Left ventricle myocardium inferior (tissue), 1 donor: ENCODE measurements around the gene IQUB. TPM values are rescaled to one million over a fixed set of nuclear protein-coding genes. Genes with fewer than 3 reads are reported as not detected.

Experiments
- DNase-seq: peaks from one replicate; pipeline ENCODE4 v3.0.0-alpha.2; 2020
- H3K27ac ChIP-seq: fragments of 200-600 bp; replicated peaks from 2 replicates; pipeline ENCODE4 v1.8.0; 2021
- H3K27me3 ChIP-seq: fragments of 200-600 bp; 2 replicates; pipeline ENCODE4 v1.8.0; 2021; ENCODE audit warnings: low read depth
- H3K36me3 ChIP-seq: fragments of 200-600 bp; 2 replicates; pipeline ENCODE4 v1.8.0; 2021
- H3K4me1 ChIP-seq: fragments of 200-600 bp; 2 replicates; pipeline ENCODE4 v1.8.0; 2021
- H3K4me3 ChIP-seq: fragments of 200-600 bp; 2 replicates; pipeline ENCODE4 v1.8.0; 2021; ENCODE audit warnings: mild to moderate bottlenecking, moderate library complexity
- H3K9me3 ChIP-seq: fragments of 200-600 bp; replicated peaks from 2 replicates; pipeline ENCODE4 v1.8.0; 2021
- intact Hi-C: fragments of 100-400 bp; cut with micrococcal nuclease; formaldehyde crosslinking; loops from one replicate; pipeline ENCODE4 v1.11.0; 2022
- total RNA-seq: library from RNA; stranded (reverse); fragmentation: NEBNext Ultra II Directional; extraction: Animal tissue kit (Norgen Biotek cat#: 25700); gene quantifications from one replicate; pipeline ENCODE4 v1.2.1, GENCODE V29; 2021
- TF ChIP-seq, protein P1 (sequence below): fragments of 200-600 bp; IDR thresholded peaks from 2 replicates; pipeline ENCODE4 v1.8.0; 2021; ENCODE audit warnings: antibody characterized with exemption, mild to moderate bottlenecking, borderline replicate concordance
- donor health status: DM: no; HTN: yes; CAD: no; lungs with severe emphysema.

IQUB gene
- total RNA-seq, 1 donor from 2014 or later = 0.38 TPM

- Histone ChIP-seq H3K27me3 (no peaks in the 10 kb centered on the region), H3K36me3 (no peaks in the 10 kb centered on the region), H3K4me3 (no peak overlapping the region), H3K4me1 (no peaks in the 10 kb centered on the region), H3K9me3 (peaks cover 13% of the 10 kb centered on the region), H3K27ac (no peak overlapping the region)
- TF ChIP-seq, protein P1, sequence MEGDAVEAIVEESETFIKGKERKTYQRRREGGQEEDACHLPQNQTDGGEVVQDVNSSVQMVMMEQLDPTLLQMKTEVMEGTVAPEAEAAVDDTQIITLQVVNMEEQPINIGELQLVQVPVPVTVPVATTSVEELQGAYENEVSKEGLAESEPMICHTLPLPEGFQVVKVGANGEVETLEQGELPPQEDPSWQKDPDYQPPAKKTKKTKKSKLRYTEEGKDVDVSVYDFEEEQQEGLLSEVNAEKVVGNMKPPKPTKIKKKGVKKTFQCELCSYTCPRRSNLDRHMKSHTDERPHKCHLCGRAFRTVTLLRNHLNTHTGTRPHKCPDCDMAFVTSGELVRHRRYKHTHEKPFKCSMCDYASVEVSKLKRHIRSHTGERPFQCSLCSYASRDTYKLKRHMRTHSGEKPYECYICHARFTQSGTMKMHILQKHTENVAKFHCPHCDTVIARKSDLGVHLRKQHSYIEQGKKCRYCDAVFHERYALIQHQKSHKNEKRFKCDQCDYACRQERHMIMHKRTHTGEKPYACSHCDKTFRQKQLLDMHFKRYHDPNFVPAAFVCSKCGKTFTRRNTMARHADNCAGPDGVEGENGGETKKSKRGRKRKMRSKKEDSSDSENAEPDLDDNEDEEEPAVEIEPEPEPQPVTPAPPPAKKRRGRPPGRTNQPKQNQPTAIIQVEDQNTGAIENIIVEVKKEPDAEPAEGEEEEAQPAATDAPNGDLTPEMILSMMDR = no peak
- intact Hi-C loops = no loop called here
- no peak for DNase-seq
Measured at GRCh38 chr7:123505221-123505620, 29.2 kb downstream of the IQUB start.

- Histone ChIP-seq H3K36me3 (no peaks in the 10 kb centered on the region), H3K4me3 (no peak overlapping the region), H3K4me1 (no peaks in the 10 kb centered on the region), H3K27ac (no peak overlapping the region), H3K9me3 (peaks cover 13% of the 10 kb centered on the region), H3K27me3 (no peaks in the 10 kb centered on the region)
- DNase-seq = no peak
- intact Hi-C loops = no loop called here
- TF ChIP-seq, protein P1 = no peak
Measured at GRCh38 chr7:123502201-123502600, 32.2 kb downstream of the IQUB start.

GRCh38 chr7:123500878-123501489, 33.4 kb downstream of the IQUB start:
- H3K4me1 ChIP-seq = no peaks in the 10 kb centered on the region
- no peak for DNase-seq
- no peak overlapping the region for H3K4me3 ChIP-seq
- H3K27me3 ChIP-seq = no peaks in the 10 kb centered on the region
- TF ChIP-seq, protein P1 = no peak
- no peaks in the 10 kb centered on the region for H3K36me3 ChIP-seq
- H3K9me3 ChIP-seq = peaks cover 13% of the 10 kb centered on the region
- intact Hi-C loops = no loop called here
- no peak overlapping the region for H3K27ac ChIP-seq

GRCh38 chr7:123499211-123499970, 35.0 kb downstream of the IQUB start:
- no peak overlapping the region for H3K4me3 ChIP-seq
- intact Hi-C loops = no loop called here

DNA sequence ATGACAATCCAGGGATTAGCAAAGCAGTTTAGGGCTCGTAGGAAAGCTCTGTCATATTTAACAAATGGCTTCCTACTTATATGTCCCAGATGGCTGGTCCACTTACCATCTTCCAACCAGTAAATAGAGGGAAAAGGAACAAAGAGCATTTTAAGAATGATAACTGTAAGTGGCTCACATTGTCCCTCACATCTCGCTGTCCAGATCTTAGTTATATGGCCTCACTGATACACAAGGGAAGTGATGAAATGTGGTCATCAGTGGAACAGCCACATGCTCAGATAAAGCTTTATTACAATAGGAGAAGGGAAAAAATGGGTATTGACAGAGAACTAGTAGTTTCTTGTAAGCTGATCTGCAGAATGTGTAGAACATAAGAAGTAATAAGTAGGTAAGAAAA, 35.8 kb downstream of the IQUB start:
- Histone ChIP-seq H3K36me3 (no peaks in the 10 kb centered on the region), H3K27ac (no peak overlapping the region), H3K9me3 (no peaks in the 10 kb centered on the region), H3K27me3 (no peaks in the 10 kb centered on the region), H3K4me1 (no peaks in the 10 kb centered on the region), H3K4me3 (no peak overlapping the region)
- intact Hi-C loops = no loop called here
- no peak for DNase-seq
- TF ChIP-seq, protein P1 = no peak

More at GRCh38 chr7:123499211-123499970, 35.0 kb downstream of the IQUB start:
- Histone ChIP-seq H3K27ac (no peak overlapping the region), H3K27me3 (no peaks in the 10 kb centered on the region), H3K36me3 (no peaks in the 10 kb centered on the region), H3K9me3 (no peaks in the 10 kb centered on the region), H3K4me1 (no peaks in the 10 kb centered on the region)
- no peak for DNase-seq
- TF ChIP-seq, protein P1 = no peak
